Measurements from ENCODE around the gene IFI27. TPM values are rescaled to one million over a fixed set of nuclear protein-coding genes. Genes with fewer than 3 reads are reported as not detected.
"Not testable (repeated sequence)": the region's sequence is repeated elsewhere in the genome, so short reads cannot be mapped to it uniquely, and the experiment has no call there.

Gene IFI27
- 100 to 1,000 TPM; 140 to 586 (median 483) TPM for polyA plus RNA-seq

DNA sequence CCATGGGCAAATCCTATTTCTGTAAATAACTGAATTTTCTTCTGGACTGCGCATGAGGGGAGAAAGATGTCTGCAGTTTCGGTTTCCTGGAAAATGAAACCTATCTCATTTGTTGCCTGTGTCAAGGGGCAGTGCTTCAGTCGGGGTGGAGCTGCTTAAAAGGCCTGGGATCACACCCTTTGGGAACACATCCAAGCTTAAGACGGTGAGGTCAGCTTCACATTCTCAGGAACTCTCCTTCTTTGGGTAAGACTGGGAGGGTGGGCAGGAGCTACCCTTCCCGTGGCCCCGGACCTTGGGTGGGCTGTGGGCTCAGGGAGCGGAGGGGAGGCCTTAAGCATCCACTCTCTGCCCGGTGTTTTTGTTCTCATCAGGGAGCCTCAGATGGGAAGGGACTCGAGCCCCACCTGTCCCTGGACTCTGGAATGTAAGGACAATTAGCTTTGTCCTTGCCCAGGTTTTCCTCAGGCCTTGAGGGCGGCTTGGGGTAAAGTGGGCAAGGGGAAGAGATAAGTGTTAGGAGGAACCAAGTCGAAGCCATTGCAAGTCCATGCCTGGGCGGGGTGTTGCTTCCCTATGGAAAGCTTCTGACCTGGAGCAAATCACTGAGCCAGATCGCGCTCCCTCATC, at the start of gene IFI27:
Gene IFI27, plus strand, starts transcription at position 185 of the 630 bp plus-strand sequence.
- WGBS, 3 donors = 51 to 71% (median 51%) methylated on average over 14 of the region's 14 CpGs
- H3K27ac ChIP-seq (ENCODE audit: low read depth, low read length) = peak within 1 kb of the TSS; percentile 42

DNA sequence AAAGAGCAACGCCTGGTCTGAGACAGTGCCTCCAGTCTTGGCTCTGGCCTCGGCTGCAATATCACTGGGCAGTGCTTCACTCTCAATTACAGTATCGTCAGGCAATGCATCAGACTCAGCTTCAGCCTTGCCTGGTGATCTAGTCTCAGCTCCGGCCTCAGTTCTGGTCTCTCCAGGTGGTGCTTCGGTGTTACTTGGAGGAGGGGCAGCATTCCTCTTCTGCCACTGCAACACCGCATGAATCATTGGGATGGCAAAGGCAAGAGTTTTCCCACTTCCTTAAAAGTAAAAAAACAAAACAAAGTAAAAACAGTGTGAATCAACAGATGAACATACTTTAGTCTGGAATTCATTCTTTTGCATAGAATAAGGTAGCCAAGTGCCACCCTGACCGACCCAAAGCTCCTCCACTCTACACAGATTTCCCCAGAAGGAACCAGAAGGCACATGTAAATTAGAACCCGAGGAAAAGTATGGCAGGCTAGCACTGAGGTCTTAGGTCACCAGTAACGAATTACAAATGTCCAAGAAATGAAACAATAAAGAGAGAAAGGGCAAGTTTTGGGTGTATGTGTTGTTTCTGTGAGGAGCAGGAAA, 48.1 kb upstream of the IFI27 start:
- no peak overlapping the region for H3K27ac ChIP-seq (ENCODE audit: low read depth, low read length)
- 77 to 85% (median 79%) methylated on average over 9 of the region's 9 CpGs for WGBS, 3 donors

DNA sequence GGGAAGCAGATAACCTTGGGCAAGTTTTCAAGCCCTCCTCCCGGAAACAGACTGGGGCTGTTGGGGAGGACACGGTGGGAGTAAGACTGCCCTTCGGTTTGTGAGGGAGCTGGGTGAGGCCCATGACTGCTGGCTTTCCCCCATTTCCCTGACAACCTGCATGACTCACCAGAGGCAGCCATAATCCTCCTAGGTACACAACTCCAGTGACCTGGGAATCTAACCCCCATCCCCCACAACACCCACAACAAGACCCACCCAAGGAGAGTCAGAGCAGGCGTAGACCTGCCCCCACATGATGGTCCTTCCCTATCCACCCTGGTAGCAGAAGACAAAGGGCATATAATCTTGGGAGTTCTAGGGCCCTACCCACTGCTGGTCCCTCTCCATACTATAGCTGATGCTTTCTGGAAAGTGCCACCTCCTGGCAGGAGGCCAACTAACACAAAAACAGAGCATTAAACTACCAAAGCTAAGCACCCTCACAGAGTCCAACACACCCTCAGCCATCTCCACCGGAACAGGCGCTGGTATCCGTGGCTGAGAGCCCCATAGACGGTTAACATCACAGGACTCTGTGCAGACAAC, 44.4 kb upstream of the IFI27 start:
- H3K27ac ChIP-seq (ENCODE audit: low read depth, low read length) = no peak overlapping the region
- WGBS, 3 donors = 64 to 78% (median 66%) methylated on average over 8 of the region's 8 CpGs

DNA sequence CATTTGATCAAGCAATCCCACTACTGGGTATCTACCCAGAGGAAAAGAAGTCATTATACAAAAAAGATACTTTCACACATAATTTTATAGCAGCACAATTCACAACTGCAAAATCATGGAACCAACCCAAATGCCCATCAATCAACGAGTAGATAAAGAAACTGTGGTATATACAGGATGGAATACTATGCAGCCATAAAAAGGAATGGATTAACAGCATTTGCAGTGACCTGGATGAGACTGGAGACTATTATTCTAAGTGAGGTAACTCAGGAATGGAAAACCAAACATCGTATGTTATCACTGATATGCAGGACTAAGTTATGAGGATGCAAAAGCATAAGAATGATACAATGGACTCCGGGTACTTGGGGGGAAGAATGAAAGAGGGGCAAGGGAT, 38.5 kb upstream of the IFI27 start:
- not testable (repeated sequence) for H3K27ac ChIP-seq (ENCODE audit: low read depth, low read length)
- WGBS, 3 donors = 92 to 99% (median 97%) methylated on average over 3 of the region's 3 CpGs

DNA sequence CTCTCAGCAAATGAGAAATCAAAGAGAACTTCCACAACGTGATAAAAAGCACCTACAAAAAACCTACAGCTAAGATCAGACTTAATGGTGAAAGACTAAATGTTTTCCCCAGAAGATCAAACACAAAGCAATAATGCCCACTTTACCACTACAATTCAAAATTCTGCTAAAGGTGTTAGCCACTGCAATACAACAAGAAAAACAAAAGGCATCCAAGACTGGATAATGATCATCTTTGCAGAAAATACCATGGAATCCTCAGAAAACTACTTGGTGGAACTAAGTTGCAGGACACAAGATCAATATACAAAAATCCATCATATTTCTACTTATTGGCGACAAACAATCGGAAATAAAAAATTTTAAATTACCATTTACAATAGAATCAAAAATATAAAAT, 36.0 kb upstream of the IFI27 start:
- H3K27ac ChIP-seq (ENCODE audit: low read depth, low read length) = no peak overlapping the region
- 96 to 97% (median 96%) methylated on average over 3 of the region's 3 CpGs for WGBS, 3 donors

DNA sequence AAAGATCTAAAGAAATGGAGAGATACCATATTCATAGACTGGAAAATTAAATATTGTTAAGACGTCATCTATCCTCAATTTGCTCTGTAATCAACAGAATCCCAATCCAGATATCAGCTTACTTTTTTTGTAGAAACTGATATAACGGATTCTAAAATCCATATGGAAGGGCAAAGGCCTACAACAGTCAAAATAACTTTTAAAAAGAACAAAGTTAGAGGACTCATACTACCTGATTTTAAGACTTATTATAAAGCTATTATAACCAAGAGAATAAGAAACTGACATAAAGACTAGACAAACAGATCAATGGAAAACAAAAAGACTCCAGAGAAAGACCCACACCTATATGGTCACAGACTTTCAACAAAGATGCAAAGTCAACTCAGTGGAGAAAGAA, 35.5 kb upstream of the IFI27 start:
- H3K27ac ChIP-seq (ENCODE audit: low read depth, low read length) = no peak overlapping the region
- 88 to 100% (median 97%) methylated on average over 2 of the region's 2 CpGs for WGBS, 3 donors

DNA sequence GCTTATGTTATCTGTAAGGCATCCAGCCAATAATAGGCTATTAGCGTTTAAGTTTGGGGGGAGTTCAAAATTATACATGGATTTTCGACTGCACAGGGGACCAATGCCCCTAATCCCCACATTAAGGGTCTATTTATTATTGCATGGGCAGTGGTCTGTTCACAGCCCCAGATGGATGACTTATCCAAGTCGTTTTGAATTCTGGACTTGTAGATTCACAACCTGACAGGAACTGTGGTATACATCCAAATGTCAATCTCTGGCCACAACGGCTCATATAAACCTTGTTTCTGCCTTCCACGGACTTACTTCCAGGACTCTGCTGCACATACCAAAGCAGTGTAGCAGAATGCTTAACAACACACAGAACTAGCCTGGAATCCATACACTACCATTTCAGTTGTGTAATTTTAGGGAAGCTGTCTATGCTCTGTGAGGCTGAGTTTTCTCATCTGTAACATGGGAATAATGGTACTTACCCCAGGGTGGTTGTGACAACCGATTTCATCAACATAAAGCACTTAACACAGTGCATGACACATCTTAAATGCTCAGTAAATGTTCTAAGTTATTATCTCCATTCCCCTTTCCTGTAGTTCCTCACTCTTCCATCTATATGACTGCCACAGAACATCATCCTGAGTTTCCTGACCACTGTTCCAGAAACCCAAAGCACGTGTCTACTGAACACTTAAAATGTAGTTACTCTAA, 33.3 kb upstream of the IFI27 start:
- 56 to 79% (median 71%) methylated on average over 7 of the region's 7 CpGs for WGBS, 3 donors
- no peak overlapping the region for H3K27ac ChIP-seq (ENCODE audit: low read depth, low read length)

DNA sequence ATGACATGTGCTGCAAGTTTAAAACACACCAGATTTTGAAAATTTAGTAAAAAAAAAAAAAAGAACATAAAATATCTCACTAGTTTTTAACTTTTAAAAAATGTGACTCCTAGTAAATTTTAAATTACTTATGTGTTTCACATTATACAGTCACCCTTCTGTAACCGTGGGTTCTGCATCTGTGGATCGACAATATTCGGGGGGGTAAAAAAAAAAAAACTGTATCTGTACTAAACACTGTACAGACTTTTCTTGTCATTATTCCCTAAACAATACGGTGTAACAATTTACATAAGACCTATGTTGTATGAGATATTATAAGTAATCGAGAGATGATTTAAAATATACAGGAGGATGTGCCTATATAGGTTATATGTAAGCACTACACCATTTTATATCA, 32.7 kb upstream of the IFI27 start:
- H3K27ac ChIP-seq (ENCODE audit: low read depth, low read length) = no peak overlapping the region
- 77 to 89% (median 82%) methylated on average over 5 of the region's 5 CpGs for WGBS, 3 donors

DNA sequence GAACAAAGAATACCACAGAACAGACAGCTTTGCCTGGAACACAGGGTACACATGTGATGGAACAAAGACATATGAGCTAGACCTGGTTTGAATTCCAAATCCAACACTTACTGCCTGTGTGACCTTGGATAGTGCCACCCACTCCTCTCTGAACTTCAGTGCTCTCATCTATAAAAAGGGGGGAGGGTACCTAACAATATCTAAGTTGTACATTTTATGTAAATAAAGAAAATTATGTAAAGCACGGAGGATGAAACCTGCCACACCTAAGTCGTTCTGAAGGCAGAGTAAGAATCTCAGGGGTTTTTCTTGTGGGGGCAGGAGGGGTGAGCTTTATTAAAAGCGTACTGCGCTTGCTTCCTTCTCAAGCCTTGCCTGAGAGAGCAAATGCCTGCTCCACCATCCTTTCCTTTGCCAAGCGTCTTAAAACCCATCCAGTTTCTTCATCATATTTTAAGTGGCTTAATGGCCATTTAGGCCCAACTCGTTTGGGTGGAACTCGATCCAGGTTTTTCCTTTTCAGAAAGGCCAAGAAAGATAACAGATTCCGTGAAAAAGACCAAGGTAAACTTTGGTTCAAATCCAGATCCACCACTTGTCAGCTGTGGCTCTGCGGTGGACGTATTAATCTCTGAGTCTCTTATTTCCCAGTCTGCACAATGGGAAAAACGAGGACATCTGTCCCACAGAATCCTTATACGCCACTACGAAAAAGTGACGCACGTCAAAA, 30.5 kb upstream of the IFI27 start:
- 2 to 4% (median 3%) methylated on average over 15 of the region's 15 CpGs for WGBS, 3 donors

DNA sequence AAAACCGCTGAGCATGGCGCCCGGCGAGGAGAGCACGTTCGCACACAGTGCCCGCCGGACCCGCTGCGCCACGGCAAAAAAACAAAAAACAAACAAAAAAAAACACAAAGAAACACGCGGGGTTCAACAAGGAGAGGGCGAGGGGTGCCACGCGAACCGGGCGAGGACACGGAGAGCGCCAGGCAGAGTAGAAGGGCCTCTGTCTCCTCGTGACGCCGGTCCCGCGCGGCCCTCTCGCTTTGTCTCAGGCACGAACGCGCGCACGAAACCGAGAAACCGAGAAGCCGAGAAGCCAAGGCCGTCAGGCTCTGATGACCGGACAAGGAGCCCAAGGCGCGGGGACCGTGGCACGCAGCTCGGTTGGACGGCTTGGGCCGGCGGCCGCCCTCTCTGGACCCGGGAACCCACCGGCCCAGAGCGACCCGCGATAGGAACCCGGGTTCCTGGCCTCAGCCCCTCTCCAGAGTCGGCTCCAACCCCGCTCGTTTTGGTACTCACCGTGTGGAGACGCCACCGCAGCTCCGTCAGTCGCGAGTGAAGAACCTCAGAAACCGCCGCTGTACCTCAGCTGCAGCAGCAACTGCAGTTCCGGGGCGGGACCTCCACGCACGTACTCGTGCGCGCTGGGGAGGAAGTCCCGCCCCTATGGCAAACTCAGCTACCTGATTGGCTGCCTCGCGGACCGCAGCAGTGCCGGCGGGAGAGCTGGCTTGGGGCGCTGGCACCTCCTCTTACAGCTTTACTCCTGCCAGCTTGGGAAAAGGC, 29.7 kb upstream of the IFI27 start, which contains the start of the genes DDX24 and IFI27L1:
Gene DDX24, minus strand, starts transcription at position 582 of the 765 bp plus-strand sequence. CDS start 1,460 bp downstream, outside the sequence.
Gene IFI27L1, plus strand, starts transcription at position 690 of the 765 bp plus-strand sequence. CDS start 15,628 bp downstream, outside the sequence.
- 0 to 1% (median 0%) methylated on average over 77 of the region's 77 CpGs for WGBS, 3 donors
- H3K27ac ChIP-seq (ENCODE audit: low read depth, low read length) = peak within 1 kb of the TSS; percentile 89

More for the DNA sequence above, 30.5 kb upstream of the IFI27 start:
- no peak overlapping the region for H3K27ac ChIP-seq (ENCODE audit: low read depth, low read length)

DNA sequence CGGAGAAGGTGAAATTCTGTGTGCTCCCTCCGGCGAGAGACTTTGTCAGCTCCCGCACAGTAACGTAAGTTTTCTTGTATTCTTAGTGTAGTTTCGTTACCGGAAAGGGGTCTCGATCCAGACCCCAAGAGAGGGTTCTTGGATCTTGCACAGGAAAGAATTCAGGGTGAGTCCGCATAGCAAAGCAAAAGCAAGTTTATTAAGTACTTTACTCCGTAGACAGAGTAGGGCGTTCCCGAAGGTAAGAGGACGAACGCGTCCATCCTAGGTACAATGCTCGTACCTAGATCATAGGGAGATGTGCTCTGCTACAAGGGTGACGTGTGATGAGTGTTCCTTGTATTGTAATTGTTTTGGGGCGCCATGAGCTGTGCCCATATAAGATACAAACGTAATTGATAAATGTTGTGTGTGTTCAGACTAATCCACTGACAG, 29.1 kb upstream of the IFI27 start:
- no peak overlapping the region for H3K27ac ChIP-seq (ENCODE audit: low read depth, low read length)
- 0 to 1% (median 1%) methylated on average over 19 of the region's 19 CpGs for WGBS, 3 donors

DNA sequence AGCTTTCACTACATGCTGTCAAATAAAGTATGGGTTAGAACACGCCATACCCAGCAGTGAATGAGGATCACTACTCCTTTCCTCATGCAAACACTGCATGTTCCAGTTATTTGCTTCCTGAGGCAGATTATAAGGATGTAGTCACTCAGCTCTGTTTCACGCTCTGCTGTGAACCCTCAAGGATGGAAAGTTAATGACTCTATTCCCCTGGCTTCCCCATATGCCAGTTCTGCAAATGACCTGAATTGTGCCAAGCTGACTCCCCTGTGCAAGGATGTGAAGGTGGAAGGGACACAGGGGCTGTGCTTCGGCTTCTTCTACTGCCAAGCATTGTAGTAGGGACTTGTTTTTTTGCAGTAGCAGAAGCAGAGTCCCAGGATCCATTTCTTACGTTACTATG, 22.6 kb upstream of the IFI27 start:
- 66 to 97% (median 68%) methylated on average over 4 of the region's 4 CpGs for WGBS, 3 donors
- H3K27ac ChIP-seq (ENCODE audit: low read depth, low read length) = no peak overlapping the region

DNA sequence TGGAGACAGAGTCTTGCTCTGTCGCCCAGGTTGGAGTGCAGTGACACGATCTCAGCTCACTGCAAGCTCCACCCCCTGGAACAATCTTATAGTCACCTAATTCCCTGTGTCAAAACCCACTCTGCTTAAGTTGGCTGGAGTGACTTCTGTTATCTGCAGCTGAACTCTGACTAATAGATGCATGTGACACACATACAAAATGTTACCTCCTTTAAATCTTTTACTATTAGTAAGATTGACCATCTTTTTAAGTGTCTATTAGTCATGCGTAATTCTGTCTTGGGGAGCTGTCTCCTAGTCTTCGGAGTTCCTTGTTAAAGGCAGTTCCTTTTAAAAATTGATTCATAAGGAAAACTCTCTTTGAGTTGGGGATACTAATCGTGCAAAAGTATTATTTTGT, 22.0 kb upstream of the IFI27 start:
- WGBS, 3 donors = 84 to 94% (median 91%) methylated on average over 5 of the region's 5 CpGs

DNA sequence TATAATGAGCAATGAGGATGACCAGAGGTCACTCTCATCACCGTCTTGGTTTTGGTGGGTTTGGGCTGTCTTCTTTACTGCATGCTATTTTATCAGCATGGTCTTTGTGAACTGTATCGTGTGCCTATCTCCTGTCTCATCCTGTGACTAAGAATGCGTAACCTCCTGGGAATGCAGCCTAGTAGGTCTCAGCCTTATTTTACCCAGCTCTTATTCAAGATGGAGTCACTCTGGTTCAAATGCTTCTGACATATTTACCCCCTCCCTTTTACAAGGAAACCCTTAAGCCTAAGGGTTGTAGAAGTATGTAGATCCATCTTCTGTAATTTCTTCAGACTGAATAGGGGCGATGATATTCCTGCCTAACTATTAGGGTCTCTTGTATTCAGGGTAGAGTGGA, 21.1 kb upstream of the IFI27 start:
- WGBS, 3 donors = 94 to 96% (median 95%) methylated on average over 4 of the region's 4 CpGs
- no peak overlapping the region for H3K27ac ChIP-seq (ENCODE audit: low read depth, low read length)

More for the DNA sequence above, 22.0 kb upstream of the IFI27 start:
- no peak overlapping the region for H3K27ac ChIP-seq (ENCODE audit: low read depth, low read length)

DNA sequence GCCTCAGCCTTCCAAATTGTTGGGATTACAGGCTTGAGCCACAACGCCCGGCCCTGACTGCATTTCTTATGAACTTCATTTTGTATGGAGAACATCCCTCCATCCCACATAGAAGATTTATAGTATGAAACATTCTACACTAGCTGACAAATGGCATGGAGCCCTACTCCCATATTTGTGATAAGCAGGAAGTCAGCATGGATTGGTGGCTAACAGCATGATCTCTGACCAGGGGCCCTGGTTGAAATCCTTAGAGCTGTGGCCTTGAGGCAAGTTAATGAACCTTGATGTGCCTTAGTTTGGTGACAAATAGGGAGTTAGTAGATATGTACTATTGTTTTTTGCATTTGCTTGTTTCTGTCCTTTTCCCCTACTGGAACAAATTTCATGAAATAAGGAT, 17.1 kb upstream of the IFI27 start:
- 94 to 100% (median 98%) methylated on average over 2 of the region's 2 CpGs for WGBS, 3 donors
- H3K27ac ChIP-seq (ENCODE audit: low read depth, low read length) = no peak overlapping the region

DNA sequence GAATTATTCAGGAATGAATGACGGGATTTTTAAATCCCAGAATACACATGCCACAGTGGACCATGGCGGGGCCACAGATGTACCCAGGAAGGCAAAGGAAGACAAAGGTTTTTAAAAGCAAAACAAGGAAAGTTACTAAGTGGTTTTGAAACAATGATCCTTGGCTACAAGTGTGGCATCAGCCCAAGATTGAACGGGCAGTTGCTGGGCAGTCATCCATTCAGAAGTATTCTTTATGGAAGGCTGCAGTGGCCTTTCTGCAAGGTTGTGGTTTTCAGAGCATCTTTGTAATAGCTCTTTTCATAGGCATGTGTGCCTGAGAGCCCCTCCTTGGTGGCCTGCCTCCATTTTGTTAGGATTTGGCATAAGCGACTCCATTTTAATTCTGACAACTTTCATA, 13.4 kb upstream of the IFI27 start:
- WGBS, 3 donors = 94 to 95% (median 94%) methylated on average over 4 of the region's 4 CpGs
- H3K27ac ChIP-seq (ENCODE audit: low read depth, low read length) = no peak overlapping the region

DNA sequence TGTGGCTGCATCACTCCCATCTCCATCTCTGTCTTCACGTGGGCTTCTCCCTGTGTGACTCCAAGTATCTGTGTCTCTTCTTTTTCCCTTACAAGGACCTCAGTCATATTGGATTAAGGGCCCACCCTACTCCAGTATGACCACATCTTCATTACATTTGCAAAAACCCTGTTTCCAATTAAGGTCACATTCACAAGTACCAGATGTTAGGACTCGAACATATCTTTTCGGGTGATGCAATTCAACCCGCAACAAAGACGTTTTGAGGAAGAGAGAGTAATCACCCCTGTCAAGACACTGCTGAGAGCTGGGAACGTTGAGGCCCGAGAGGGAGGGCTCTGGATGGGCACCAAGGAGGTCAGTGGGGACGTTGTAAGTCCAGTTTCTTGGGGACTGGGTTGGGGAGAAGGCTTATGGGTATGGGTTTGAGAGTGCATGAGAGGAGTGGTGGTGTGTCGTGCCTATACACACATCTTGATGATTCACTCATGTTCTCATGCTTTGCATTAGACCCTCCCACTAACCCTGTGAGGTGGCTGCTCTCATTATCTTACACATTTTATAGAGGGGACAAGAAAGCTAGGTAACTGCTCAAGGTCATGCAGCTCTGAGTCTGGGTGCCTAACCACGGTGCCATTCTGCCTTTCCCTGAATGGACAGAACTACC, 12.1 kb upstream of the IFI27 start:
- no peak overlapping the region for H3K27ac ChIP-seq (ENCODE audit: low read depth, low read length)
- 58 to 66% (median 64%) methylated on average over 10 of the region's 10 CpGs for WGBS, 3 donors

Measured in adipose tissue (tissue), 3 donors.